Head of caudate nucleus (tissue), 42 donors: ENCODE data around the gene CHRNA10.
"Not testable (repeated sequence)": the region's sequence is repeated elsewhere in the genome, so short reads cannot be mapped to it uniquely, and the experiment has no call there.

ENCODE experiments used
- DNase-seq, 42 donors: peaks; one replicate each; pipeline versions ENCODE4 v3.0.0 to v3.0.0-alpha.2; 2020 to 2021; ENCODE audit warnings: mixed read lengths in 7 of 42
- intact Hi-C: fragments of 100-400 bp; cut with DNase I; formaldehyde crosslinking; loops from one replicate; pipeline ENCODE4 v1.15.0; 2022

CHRNA10 gene

GRCh38 chr11:3667149-3668035, 3.8 kb downstream of the CHRNA10 start:
- no peak for DNase-seq
- intact Hi-C loops, result no loop called here

- no peak for DNase-seq
- intact Hi-C loops, result no loop called here
These were observed 5.1 kb downstream of the CHRNA10 start for GRCh38 chr11:3666023-3666530.

GRCh38 chr11:3665336-3666022, 5.7 kb downstream of the CHRNA10 start:
- DNase-seq, result no peak
- intact Hi-C loops, result no loop called here

GRCh38 chr11:3664032-3664630, 7.1 kb downstream of the CHRNA10 start:
- no peak for DNase-seq
- intact Hi-C loops, result no loop called here

GRCh38 chr11:3662856-3663255, 8.3 kb downstream of the CHRNA10 start:
- intact Hi-C loops, result no loop called here

GRCh38 chr11:3660960-3661359, 10.2 kb downstream of the CHRNA10 start:
- DNase-seq, result no peak
- intact Hi-C loops, result no loop called here

More at GRCh38 chr11:3662856-3663255, 8.3 kb downstream of the CHRNA10 start:
- DNase-seq, result no peak

GRCh38 chr11:3659595-3660515, 11.3 kb downstream of the CHRNA10 start:
- intact Hi-C loops, result no loop called here
- DNase-seq, result peak in 1 of 42 donors; percentile 15

- intact Hi-C loops, result no loop called here
These were observed 12.9 kb downstream of the CHRNA10 start for GRCh38 chr11:3658252-3658651.

GRCh38 chr11:3657331-3657730, 13.9 kb downstream of the CHRNA10 start:
- DNase-seq, intact Hi-C loops: not testable (repeated sequence)

More at GRCh38 chr11:3658252-3658651, 12.9 kb downstream of the CHRNA10 start:
- no peak for DNase-seq

- intact Hi-C loops, result no loop called here
- no peak for DNase-seq
These were observed 15.6 kb downstream of the CHRNA10 start for GRCh38 chr11:3655547-3655946.

GRCh38 chr11:3652514-3652913, 18.7 kb downstream of the CHRNA10 start:
- intact Hi-C loops, DNase-seq: not testable (repeated sequence)

GRCh38 chr11:3649374-3649773, 21.8 kb downstream of the CHRNA10 start:
- intact Hi-C loops, result not testable (repeated sequence)

GRCh38 chr11:3648843-3649242, 22.3 kb downstream of the CHRNA10 start:
- intact Hi-C loops, DNase-seq: not testable (repeated sequence)

More at GRCh38 chr11:3649374-3649773, 21.8 kb downstream of the CHRNA10 start:
- DNase-seq, result not testable (repeated sequence)

GRCh38 chr11:3645552-3645951, 25.6 kb downstream of the CHRNA10 start:
- intact Hi-C loops, result no loop called here
- DNase-seq, result no peak

- no peak for DNase-seq
- intact Hi-C loops, result no loop called here
These were observed 26.4 kb downstream of the CHRNA10 start, which contains the start of gene ART1 for GRCh38 chr11:3644817-3645235. Gene ART1 (plus strand): TSS chr11:3645128. CDS start chr11:3659214, 14,086 bp downstream.

GRCh38 chr11:3643102-3643546, 28.1 kb downstream of the CHRNA10 start:
- intact Hi-C loops, DNase-seq: not testable (repeated sequence)

GRCh38 chr11:3642071-3642951, 28.9 kb downstream of the CHRNA10 start:
- intact Hi-C loops, result no loop called here
- DNase-seq, result peak in 36 of 42 donors; percentile 4 to 63 (median 31)
